GM06990 (cell line): ENCODE data around the gene EFCAB8.
"Not testable (repeated sequence)": the region's sequence is repeated elsewhere in the genome, so short reads cannot be mapped to it uniquely, and the experiment has no call there.

Experiments
- DNase-seq: peaks from one replicate; pipeline ENCODE4 v3.0.0-alpha.2; 2011; ENCODE audit not compliant: insufficient read length; ENCODE audit errors: extremely low read depth
- H3K27me3 ChIP-seq: replicated peaks from 2 replicates; pipeline ENCODE4 v1.6.0; 2011; ENCODE audit warnings: low read length; ENCODE audit not compliant: control insufficient read depth, insufficient read depth
- H3K36me3 ChIP-seq: 2 replicates; pipeline ENCODE4 v1.5.1; 2011; ENCODE audit warnings: low read length; ENCODE audit not compliant: control insufficient read depth, insufficient read depth
- H3K4me3 ChIP-seq: replicated peaks from 2 replicates; pipeline ENCODE4 v1.5.1; 2011; ENCODE audit warnings: low read depth, mild to moderate bottlenecking, control low read depth, low read length
- TF ChIP-seq, protein P1 (sequence below): IDR thresholded peaks from 2 replicates; pipeline ENCODE4 v1.5.1; 2011; ENCODE audit warnings: low read length, control low read depth, mild to moderate bottlenecking, inconsistent platforms; ENCODE audit not compliant: insufficient read depth, poor library complexity, severe bottlenecking

EFCAB8 gene

DNA sequence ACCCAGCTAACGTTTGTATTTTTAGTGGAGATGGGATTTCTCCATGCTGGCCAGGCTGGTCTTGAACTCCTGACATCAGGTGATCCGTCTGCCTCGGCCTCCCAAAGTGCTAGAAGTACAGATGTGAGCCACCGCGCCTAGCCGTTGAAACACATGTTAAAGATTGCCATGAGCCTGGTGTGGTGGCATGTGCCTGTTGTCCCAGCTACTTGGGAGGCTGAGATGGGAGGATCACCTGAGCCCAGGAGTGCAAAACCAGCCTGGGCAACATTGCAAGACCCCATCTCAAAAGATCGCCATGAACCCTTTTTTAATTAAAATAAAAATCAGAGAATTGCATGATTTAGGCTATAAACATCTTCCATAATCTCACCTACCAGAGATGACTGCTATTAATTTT lies 2.7 kb downstream of the EFCAB8 start:
- Histone ChIP-seq H3K36me3 (peaks cover 4% of the 10 kb centered on the region), H3K4me3 (no peak overlapping the region), H3K27me3 (no peaks in the 10 kb centered on the region)
- TF ChIP-seq, protein P1, sequence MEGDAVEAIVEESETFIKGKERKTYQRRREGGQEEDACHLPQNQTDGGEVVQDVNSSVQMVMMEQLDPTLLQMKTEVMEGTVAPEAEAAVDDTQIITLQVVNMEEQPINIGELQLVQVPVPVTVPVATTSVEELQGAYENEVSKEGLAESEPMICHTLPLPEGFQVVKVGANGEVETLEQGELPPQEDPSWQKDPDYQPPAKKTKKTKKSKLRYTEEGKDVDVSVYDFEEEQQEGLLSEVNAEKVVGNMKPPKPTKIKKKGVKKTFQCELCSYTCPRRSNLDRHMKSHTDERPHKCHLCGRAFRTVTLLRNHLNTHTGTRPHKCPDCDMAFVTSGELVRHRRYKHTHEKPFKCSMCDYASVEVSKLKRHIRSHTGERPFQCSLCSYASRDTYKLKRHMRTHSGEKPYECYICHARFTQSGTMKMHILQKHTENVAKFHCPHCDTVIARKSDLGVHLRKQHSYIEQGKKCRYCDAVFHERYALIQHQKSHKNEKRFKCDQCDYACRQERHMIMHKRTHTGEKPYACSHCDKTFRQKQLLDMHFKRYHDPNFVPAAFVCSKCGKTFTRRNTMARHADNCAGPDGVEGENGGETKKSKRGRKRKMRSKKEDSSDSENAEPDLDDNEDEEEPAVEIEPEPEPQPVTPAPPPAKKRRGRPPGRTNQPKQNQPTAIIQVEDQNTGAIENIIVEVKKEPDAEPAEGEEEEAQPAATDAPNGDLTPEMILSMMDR = no peak
- DNase-seq = no peak

DNA sequence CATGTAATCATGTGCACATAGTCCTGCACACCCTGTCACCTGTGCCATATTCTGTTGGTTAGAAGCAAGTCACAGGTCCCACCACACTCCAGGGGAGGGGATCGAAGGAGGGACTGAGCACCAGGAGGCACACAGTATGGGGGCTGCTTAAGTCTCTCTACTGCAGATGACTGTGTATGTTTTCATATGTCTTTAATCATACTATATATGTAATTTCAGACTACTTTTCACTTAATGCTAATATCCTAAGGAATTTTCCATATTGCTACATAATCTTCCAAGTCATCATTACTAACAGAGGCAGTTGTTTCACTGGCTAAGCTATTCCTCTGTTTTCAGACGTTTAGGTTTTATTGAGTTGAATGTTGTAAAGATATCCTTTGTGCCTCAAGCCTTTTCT lies 10.8 kb downstream of the EFCAB8 start:
- TF ChIP-seq, protein P1 = no peak
- Histone ChIP-seq H3K27me3 (no peaks in the 10 kb centered on the region), H3K36me3 (no peaks in the 10 kb centered on the region), H3K4me3 (no peak overlapping the region)
- DNase-seq = no peak

GRCh38 chr20:32870526-32870925 lies 11.8 kb downstream of the EFCAB8 start:
- H3K36me3 ChIP-seq, DNase-seq, H3K27me3 ChIP-seq, H3K4me3 ChIP-seq: not testable (repeated sequence)

DNA sequence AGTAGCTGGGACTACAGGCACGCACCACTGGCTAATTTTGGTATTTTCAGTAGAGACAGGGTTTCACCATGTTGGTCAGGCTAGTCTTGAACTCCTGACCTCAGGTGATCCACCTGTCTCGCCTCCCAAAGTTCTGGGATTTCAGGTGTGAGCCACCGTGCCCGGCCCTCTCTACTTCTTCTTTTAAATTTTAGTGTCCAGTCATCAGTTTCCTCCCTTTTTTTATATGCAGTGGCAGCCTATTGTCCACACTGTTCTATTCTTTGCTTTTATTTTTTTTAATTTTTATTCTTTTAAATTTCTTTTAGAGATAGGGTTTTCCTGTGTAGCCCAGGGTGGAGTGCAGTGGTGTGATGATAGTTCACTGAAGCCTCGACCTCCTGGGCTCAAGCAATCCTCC lies 12.3 kb downstream of the EFCAB8 start:
- no peak for DNase-seq
- H3K27me3 ChIP-seq = no peaks in the 10 kb centered on the region
- TF ChIP-seq, protein P1 = no peak

DNA sequence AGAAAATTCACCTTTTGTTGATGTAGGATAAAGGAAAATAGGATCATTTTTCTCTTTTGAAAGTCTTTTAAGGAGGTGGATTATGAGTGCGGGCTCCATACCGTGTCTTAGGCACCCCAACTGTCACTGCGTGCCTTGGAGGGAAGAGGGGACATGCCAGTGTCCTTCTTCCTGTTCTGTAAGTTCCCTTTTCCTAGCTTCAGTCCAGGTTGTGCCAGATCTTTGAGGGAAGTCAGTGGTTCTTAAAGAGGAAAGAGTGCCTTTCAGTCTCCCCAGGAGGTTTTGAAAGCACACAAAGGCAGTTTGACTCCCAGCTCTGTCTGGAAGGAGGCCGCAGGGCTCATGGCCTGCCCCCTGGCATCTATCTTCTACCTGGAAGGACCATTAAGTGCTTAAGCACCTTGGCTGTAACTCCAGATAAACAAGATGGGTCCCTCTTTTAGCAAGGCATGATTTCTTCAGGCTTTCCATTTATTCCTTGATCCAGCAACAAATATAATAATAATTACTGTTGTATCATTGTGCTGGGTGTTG lies 13.0 kb downstream of the EFCAB8 start:
- no peaks in the 10 kb centered on the region for H3K27me3 ChIP-seq
- H3K36me3 ChIP-seq = no peaks in the 10 kb centered on the region
- TF ChIP-seq, protein P1 = no peak
- no peak overlapping the region for H3K4me3 ChIP-seq
- DNase-seq = no peak

More for the DNA sequence above, 12.3 kb downstream of the EFCAB8 start:
- H3K4me3 ChIP-seq = no peak overlapping the region
- no peaks in the 10 kb centered on the region for H3K36me3 ChIP-seq

GRCh38 chr20:32872266-32872665 lies 13.5 kb downstream of the EFCAB8 start:
- DNase-seq = no peak
- H3K4me3 ChIP-seq = no peak overlapping the region
- no peaks in the 10 kb centered on the region for H3K27me3 ChIP-seq
- H3K36me3 ChIP-seq = no peaks in the 10 kb centered on the region
- TF ChIP-seq, protein P1 = no peak
